ENCODE results near the gene KIAA0930. TPM values are rescaled to one million over a fixed set of nuclear protein-coding genes. Genes with fewer than 3 reads are reported as not detected.
"Not testable (repeated sequence)": the region's sequence is repeated elsewhere in the genome, so short reads cannot be mapped to it uniquely, and the experiment has no call there.

The KIAA0930 gene
- 45.5 and 48.7 TPM in 2 replicates for total RNA-seq

GRCh38 chr22:45240810-45241631, at the start of gene KIAA0930:
TSS of gene KIAA0930 (minus strand) at chr22:45240894. CDS start at chr22:45240703, 191 bp downstream.
- Mint-ChIP-seq H3K9me3 (no peaks in the 10 kb centered on the region), H3K4me1 (ENCODE audit: low read depth) (peaks cover 8% of the 10 kb centered on the region), H3K36me3 (ENCODE audit: low read depth) (peaks cover 5% of the 10 kb centered on the region), H3K4me3 (peak within 1 kb of the TSS; percentile 93), H3K27ac (peak within 1 kb of the TSS; percentile 89), H3K27me3 (ENCODE audit: insufficient read depth) (no peaks in the 10 kb centered on the region)
- intact Hi-C loops (cut with micrococcal nuclease), result loop anchor here (1.0 to 2.0 kb wide), 4 partner anchors 22 to 78 kb away; partner anchors contain the start of gene NUP50
- DNase-seq (ENCODE audit: low spot score), result peak; percentile 68

GRCh38 chr22:45286854-45287551, 46.3 kb upstream of the KIAA0930 start:
- DNase-seq (ENCODE audit: low spot score), result no peak
- no peaks in the 10 kb centered on the region for H3K36me3 Mint-ChIP-seq (ENCODE audit: low read depth)
- intact Hi-C loops (cut with micrococcal nuclease), result no loop called here
- H3K27ac Mint-ChIP-seq, result no peak overlapping the region
- peaks cover 26% of the 10 kb centered on the region for H3K27me3 Mint-ChIP-seq (ENCODE audit: insufficient read depth)
- no peaks in the 10 kb centered on the region for H3K4me1 Mint-ChIP-seq (ENCODE audit: low read depth)
- H3K4me3 Mint-ChIP-seq, result no peak overlapping the region
- no peaks in the 10 kb centered on the region for H3K9me3 Mint-ChIP-seq

- Mint-ChIP-seq H3K4me1 (ENCODE audit: low read depth) (no peaks in the 10 kb centered on the region), H3K36me3 (ENCODE audit: low read depth) (no peaks in the 10 kb centered on the region), H3K27me3 (ENCODE audit: insufficient read depth) (peaks cover 26% of the 10 kb centered on the region), H3K4me3 (no peak overlapping the region), H3K9me3 (no peaks in the 10 kb centered on the region), H3K27ac (no peak overlapping the region)
- intact Hi-C loops (cut with micrococcal nuclease), result no loop called here
- DNase-seq (ENCODE audit: low spot score), result no peak
Measured at GRCh38 chr22:45285263-45286058, 44.8 kb upstream of the KIAA0930 start.

GRCh38 chr22:45284705-45285262, 44.1 kb upstream of the KIAA0930 start, which contains the start of gene UPK3A:
TSS of gene UPK3A (plus strand) at chr22:45284949. CDS start at chr22:45285014, 65 bp downstream.
- DNase-seq (ENCODE audit: low spot score), result peak; percentile 51
- H3K4me3 Mint-ChIP-seq, result no peak within 1 kb of the TSS
- H3K27me3 Mint-ChIP-seq (ENCODE audit: insufficient read depth), result peaks cover 26% of the 10 kb centered on the region
- no peaks in the 10 kb centered on the region for H3K36me3 Mint-ChIP-seq (ENCODE audit: low read depth)
- peaks cover 5% of the 10 kb centered on the region for H3K4me1 Mint-ChIP-seq (ENCODE audit: low read depth)
- H3K27ac Mint-ChIP-seq, result no peak within 1 kb of the TSS
- intact Hi-C loops (cut with micrococcal nuclease), result no loop called here
- no peaks in the 10 kb centered on the region for H3K9me3 Mint-ChIP-seq

GRCh38 chr22:45281010-45281409, 40.3 kb upstream of the KIAA0930 start:
- intact Hi-C loops (cut with micrococcal nuclease), result no loop called here

GRCh38 chr22:45280587-45280980, 39.9 kb upstream of the KIAA0930 start:
- no peaks in the 10 kb centered on the region for H3K36me3 Mint-ChIP-seq (ENCODE audit: low read depth)
- H3K4me1 Mint-ChIP-seq (ENCODE audit: low read depth), result peaks cover 7% of the 10 kb centered on the region
- H3K4me3 Mint-ChIP-seq, result no peak overlapping the region
- DNase-seq (ENCODE audit: low spot score), result no peak
- intact Hi-C loops (cut with micrococcal nuclease), result no loop called here
- no peak overlapping the region for H3K27ac Mint-ChIP-seq
- H3K27me3 Mint-ChIP-seq (ENCODE audit: insufficient read depth), result peaks cover 18% of the 10 kb centered on the region
- H3K9me3 Mint-ChIP-seq, result no peaks in the 10 kb centered on the region

More at GRCh38 chr22:45281010-45281409, 40.3 kb upstream of the KIAA0930 start:
- no peak for DNase-seq (ENCODE audit: low spot score)
- Mint-ChIP-seq H3K36me3 (ENCODE audit: low read depth) (no peaks in the 10 kb centered on the region), H3K27ac (no peak overlapping the region), H3K4me1 (ENCODE audit: low read depth) (peaks cover 7% of the 10 kb centered on the region), H3K27me3 (ENCODE audit: insufficient read depth) (peaks cover 20% of the 10 kb centered on the region), H3K4me3 (no peak overlapping the region), H3K9me3 (no peaks in the 10 kb centered on the region)

- intact Hi-C loops (cut with micrococcal nuclease), result no loop called here
- Mint-ChIP-seq H3K27me3 (ENCODE audit: insufficient read depth) (peaks cover 6% of the 10 kb centered on the region), H3K4me1 (ENCODE audit: low read depth) (peaks cover 7% of the 10 kb centered on the region), H3K36me3 (ENCODE audit: low read depth) (no peaks in the 10 kb centered on the region), H3K4me3 (no peak overlapping the region), H3K27ac (no peak overlapping the region), H3K9me3 (no peaks in the 10 kb centered on the region)
- DNase-seq (ENCODE audit: low spot score), result no peak
Measured at GRCh38 chr22:45278125-45278524, 37.4 kb upstream of the KIAA0930 start.

GRCh38 chr22:45277720-45278119, 37.0 kb upstream of the KIAA0930 start:
- DNase-seq (ENCODE audit: low spot score); intact Hi-C loops (cut with micrococcal nuclease); H3K27ac Mint-ChIP-seq; H3K4me3 Mint-ChIP-seq; H3K4me1 Mint-ChIP-seq (ENCODE audit: low read depth); H3K27me3 Mint-ChIP-seq (ENCODE audit: insufficient read depth); H3K36me3 Mint-ChIP-seq (ENCODE audit: low read depth); H3K9me3 Mint-ChIP-seq: not testable (repeated sequence)

- no peak overlapping the region for H3K27ac Mint-ChIP-seq
- intact Hi-C loops (cut with micrococcal nuclease), result no loop called here
- no peaks in the 10 kb centered on the region for H3K9me3 Mint-ChIP-seq
- no peaks in the 10 kb centered on the region for H3K36me3 Mint-ChIP-seq (ENCODE audit: low read depth)
- H3K4me1 Mint-ChIP-seq (ENCODE audit: low read depth), result peaks cover 7% of the 10 kb centered on the region
- peaks cover 5% of the 10 kb centered on the region for H3K27me3 Mint-ChIP-seq (ENCODE audit: insufficient read depth)
- no peak overlapping the region for H3K4me3 Mint-ChIP-seq
- no peak for DNase-seq (ENCODE audit: low spot score)
Measured at GRCh38 chr22:45276507-45277105, 35.9 kb upstream of the KIAA0930 start.

- Mint-ChIP-seq H3K4me3 (no peak overlapping the region), H3K4me1 (ENCODE audit: low read depth) (peaks cover 12% of the 10 kb centered on the region), H3K36me3 (ENCODE audit: low read depth) (no peaks in the 10 kb centered on the region), H3K9me3 (no peaks in the 10 kb centered on the region), H3K27ac (no peak overlapping the region), H3K27me3 (ENCODE audit: insufficient read depth) (peaks cover 23% of the 10 kb centered on the region)
- no peak for DNase-seq (ENCODE audit: low spot score)
- intact Hi-C loops (cut with micrococcal nuclease), result no loop called here
Measured at GRCh38 chr22:45273452-45274075, 32.9 kb upstream of the KIAA0930 start.

- Mint-ChIP-seq H3K9me3 (no peaks in the 10 kb centered on the region), H3K36me3 (ENCODE audit: low read depth) (no peaks in the 10 kb centered on the region), H3K27ac (no peak overlapping the region), H3K4me3 (no peak overlapping the region), H3K4me1 (ENCODE audit: low read depth) (peaks cover 12% of the 10 kb centered on the region), H3K27me3 (ENCODE audit: insufficient read depth) (peaks cover 22% of the 10 kb centered on the region)
- DNase-seq (ENCODE audit: low spot score), result no peak
- intact Hi-C loops (cut with micrococcal nuclease), result no loop called here
Measured at GRCh38 chr22:45272498-45272897, 31.8 kb upstream of the KIAA0930 start.
